ENCODE results near the gene CBFA2T3.

GRCh38 chr16:88917146-88917914, 59.7 kb downstream of the CBFA2T3 start:
- TF ChIP-seq CTCF (conservative IDR thresholded peaks at IDR 0.05; ENCODE audit: low read length), result no peak
- no peak for TF ChIP-seq EZH2phosphoT487 (IDR thresholded peaks at IDR 0.05; ENCODE audit: borderline replicate concordance)

Measured in Loucy (cell line).